Testis (tissue), 2 donors: ENCODE measurements around the gene IL23A.

ENCODE experiments used
- CTCF ChIP-seq, 3 experiments: fragments of 450-650 bp in 2 of 3; fragments of 200-600 bp in 1 of 3; sonication (generic) in 1 of 3; IDR thresholded peaks; one replicate each; pipeline ENCODE4 v1.5.1; 2016 to 2019; ENCODE audit warnings: antibody characterized with exemption in 3 of 3, mild to moderate bottlenecking in 2 of 3, moderate library complexity in 1 of 3
- POLR2A ChIP-seq: fragments of 450-650 bp; IDR thresholded peaks from one replicate; pipeline ENCODE4 v1.6.1; 2017; ENCODE audit warnings: antibody characterized with exemption, mild to moderate bottlenecking, moderate library complexity

- TF ChIP-seq CTCF (IDR thresholded peaks at IDR 0.05) (no peak), POLR2A (no peak)
Observed at GRCh38 chr12:56346675-56347074, 8.0 kb downstream of the IL23A start.
